HG02840 (cell line): ENCODE results near the gene VAT1.
"Not testable (repeated sequence)": the region's sequence is repeated elsewhere in the genome, so short reads cannot be mapped to it uniquely, and the experiment has no call there.

Source experiments
- ATAC-seq: cut with Tn5 transposase; IDR thresholded peaks from one replicate; pipeline ENCODE4 v1.9.1; 2021; ENCODE audit warnings: mild to moderate bottlenecking, moderate library complexity, moderate number of reproducible peaks; ENCODE audit not compliant: unreplicated experiment, low FRiP score

Gene VAT1

DNA sequence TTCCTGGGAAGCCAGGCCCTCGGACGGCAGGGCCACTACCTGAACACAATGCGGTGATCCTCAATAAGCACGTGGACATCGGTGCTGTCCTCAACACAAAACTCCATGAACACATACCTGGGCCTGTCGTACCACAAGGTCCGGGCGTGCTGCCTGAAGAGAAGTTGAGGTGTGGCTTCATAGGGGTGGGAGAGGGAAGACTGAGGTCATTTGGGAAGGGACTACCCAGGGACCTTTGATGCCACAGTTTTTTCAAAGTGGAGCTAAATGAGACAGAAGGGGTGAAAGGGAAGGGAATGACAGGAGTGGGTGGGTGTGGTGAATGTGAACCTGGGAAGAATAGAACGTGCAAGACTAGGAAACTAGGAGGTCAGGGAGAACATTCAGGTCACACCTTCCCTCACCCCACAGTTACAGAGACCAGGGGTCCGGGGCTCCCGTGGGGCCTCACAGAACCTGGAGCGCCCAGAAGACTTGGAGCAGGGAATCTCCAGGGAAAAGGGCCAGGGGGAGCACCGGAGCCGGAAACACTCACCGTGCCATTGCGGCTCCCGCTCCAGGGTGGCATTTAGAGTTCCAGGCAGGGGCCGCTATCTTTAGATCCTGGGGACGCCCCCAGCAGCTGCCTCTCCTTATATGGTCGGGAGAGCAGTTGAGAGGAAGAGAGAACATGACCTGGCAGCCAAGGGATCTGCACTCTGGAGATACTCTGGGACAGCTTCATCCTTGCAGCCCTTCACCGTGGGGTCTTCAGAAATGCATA is 42.5 kb downstream of the VAT1 start, which contains the start of gene PTGES3L:
PTGES3L (minus strand) TSS at position 570 of the 763 bp plus-strand sequence; CDS start at position 543, 27 bp downstream.
- no peak for ATAC-seq

DNA sequence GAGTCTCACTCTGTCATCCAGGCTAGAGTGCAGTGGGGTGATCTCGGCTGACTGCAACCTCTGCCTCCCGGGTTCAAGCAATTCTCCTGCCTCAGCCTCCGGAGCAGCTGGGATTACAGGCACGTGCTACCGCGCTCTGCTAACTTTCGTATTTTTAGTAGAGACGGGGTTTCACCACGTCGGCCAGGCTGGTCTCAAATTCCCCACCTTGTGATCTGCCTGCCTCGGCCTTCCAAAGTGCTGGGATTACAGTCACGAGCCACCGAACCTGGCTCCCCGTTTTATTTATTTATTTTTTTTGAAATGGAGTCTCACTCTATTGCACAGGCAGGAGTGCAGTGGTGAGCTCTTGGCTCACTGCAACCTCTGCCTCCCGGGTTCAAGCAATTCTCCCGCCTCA is 46.5 kb downstream of the VAT1 start:
- ATAC-seq: not testable (repeated sequence)

DNA sequence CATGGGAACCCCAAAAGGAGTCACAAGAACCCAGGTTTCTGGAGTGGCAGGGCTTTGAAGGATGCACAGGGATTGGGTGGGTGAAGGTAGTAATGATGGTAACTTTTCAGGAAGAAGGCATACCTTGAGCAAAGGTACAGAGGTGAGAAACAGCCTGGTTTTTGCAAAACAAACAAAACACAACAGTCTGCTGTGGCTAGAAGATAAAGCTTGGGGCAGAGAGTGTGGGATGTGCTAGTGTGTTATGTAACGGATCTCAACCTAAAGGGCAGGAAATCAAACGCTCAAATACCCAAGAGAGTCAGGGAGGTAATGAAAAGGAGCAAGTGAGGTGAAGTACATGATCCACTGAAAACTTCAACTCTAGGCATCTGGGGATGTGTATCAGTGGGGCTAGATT is 46.9 kb downstream of the VAT1 start:
- no peak for ATAC-seq

DNA sequence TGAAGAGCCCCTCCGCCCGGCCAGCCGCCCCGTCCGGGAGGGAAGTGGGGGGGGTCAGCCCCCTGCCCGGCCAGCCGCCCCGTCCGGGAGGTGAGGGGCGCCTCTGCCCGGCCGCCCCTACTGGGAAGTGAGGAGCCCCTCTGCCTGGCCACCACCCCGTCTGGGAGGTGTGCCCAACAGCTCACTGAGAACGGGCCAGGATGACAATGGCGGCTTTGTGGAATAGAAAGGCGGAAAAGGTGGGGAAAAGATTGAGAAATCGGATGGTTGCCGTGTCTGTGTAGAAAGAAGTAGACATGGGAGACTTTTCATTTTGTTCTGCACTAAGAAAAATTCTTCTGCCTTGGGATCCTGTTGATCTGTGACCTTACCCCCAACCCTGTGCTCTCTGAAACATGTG is 48.9 kb downstream of the VAT1 start:
- not testable (repeated sequence) for ATAC-seq

DNA sequence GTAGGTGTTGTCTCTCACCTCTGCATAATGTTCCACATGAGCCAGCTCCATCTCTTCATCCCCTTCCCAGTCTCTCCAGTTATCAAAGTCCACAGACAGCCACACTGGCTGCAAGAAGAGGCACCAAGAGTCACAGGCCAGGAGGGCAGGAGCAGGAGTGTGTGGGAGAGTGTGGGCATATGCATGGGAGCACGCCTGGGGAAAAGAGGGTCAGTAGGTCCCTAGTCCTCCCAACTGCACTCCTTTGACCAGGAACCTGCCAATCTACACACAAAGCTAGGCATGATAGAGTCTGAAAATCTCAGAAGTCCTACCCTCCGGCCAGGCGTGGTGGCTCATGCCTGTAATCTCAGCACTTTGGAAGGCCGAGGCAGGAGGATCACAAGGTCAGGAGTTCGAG is 50.6 kb downstream of the VAT1 start:
- ATAC-seq: no peak

DNA sequence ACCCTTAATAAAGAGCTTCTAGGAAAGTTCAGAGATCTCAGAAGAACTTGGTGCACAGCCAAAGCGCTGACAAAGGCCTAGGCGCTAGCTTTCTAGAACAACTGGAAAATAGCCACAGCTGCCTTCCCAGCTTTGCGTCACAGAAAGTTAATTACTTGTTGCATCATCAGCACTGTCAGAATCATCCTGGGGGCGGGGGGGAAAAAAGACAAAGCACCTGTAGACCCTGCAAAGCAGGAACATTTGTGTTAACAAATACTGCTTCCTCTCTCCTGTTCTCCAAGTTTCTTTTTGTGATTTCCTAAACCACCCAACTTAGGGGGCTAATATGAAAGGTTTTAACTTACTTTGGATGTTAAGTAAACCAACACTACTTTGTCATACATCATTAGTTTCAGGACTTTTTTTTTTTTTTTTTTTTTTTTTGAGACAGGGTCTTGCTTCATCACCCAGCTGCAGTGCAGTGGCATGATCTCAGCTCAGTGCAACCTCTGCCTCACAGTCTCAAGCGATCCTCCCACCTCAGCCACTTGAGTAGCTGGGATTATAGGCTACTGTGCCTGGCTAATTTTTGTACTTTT is 53.1 kb downstream of the VAT1 start:
- ATAC-seq: no peak

DNA sequence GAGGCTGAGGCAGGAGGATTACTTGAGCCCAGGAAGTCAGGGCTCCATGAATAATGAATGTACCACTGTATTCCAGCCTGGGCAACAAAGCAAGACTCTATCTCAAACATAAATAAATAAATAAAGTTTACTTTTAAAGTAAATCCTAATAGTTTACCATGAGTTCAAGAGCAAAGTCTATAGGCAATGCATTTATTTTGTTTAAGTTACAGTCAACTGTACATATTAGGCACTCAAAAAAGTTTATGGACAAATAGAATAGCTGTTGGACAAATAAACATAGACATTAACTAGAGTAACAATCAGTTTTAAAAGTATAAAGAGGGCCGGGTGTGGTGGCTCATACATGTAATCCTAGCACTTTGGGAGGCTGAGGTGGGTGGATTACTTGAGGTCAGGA is 54.3 kb downstream of the VAT1 start:
- no peak for ATAC-seq
